Measurements from ENCODE around the gene S100A9.

DNA sequence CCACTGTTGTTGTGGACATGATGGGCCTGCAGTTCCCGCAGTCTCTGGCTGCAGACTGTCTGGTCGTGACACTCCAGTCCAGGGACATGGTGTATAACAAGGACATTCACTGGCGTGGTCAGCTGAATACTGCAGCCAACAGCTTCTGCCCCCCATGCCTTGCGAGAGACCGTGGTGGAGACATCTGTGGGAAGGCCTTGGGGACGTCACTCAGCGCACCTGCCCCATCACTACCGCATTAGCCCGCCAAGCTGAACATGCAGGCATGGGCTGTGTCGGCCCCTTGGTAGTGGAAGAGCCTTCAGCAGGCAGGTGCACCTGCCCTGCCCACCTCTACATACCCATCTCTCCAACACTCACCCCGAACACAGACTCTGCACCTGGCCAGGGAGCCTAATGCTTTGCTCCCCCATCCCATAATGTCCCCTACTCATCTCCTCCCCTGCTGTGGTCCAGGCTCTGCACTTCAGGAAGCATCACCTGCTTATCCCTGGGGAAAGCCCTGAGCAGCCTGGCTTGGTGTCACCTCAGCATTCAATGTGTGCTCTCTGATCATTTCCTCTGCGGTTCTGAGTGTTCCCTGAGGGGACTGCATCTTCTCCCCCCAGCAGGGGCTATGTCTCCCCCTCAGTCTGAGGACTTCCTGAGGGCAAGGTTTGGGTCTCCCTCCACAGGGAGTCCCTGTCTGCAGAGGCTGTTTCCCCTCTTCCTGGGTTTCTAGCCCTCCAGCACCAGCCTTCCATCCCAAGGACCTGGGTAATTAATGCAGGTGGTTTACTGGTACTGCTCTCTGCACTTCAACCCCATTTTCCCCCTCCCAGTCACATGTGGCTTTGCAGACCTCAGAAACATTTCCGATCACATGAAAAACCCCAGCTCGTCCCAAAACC lies 12.2 kb upstream of the S100A9 start:
- TF ChIP-seq, protein P1, sequence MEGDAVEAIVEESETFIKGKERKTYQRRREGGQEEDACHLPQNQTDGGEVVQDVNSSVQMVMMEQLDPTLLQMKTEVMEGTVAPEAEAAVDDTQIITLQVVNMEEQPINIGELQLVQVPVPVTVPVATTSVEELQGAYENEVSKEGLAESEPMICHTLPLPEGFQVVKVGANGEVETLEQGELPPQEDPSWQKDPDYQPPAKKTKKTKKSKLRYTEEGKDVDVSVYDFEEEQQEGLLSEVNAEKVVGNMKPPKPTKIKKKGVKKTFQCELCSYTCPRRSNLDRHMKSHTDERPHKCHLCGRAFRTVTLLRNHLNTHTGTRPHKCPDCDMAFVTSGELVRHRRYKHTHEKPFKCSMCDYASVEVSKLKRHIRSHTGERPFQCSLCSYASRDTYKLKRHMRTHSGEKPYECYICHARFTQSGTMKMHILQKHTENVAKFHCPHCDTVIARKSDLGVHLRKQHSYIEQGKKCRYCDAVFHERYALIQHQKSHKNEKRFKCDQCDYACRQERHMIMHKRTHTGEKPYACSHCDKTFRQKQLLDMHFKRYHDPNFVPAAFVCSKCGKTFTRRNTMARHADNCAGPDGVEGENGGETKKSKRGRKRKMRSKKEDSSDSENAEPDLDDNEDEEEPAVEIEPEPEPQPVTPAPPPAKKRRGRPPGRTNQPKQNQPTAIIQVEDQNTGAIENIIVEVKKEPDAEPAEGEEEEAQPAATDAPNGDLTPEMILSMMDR (IDR thresholded peaks at IDR 0.05 in 2 of 3, conservative IDR thresholded peaks at IDR 0.05 in 1 of 3; ENCODE audit: borderline replicate concordance in 1 of 3, insufficient read depth in 1 of 3, low read depth in 2 of 3, low read length in 2 of 3) = no peak
- no peak for TF ChIP-seq ZNF274 (IDR thresholded peaks at IDR 0.05; ENCODE audit: low read depth, low read length)
